B cell (primary cell): ENCODE results near the gene URGCP.

Experiments
- CTCF ChIP-seq: fragments of 200-600 bp; IDR thresholded peaks from one replicate; pipeline ENCODE4 v1.8.0; 2022; ENCODE audit warnings: antibody characterized with exemption, mild to moderate bottlenecking
- EZH2 ChIP-seq: IDR thresholded peaks from 2 replicates; pipeline ENCODE4 v1.6.1; 2012; ENCODE audit warnings: borderline replicate concordance, low read depth, mild to moderate bottlenecking, moderate library complexity, low read length; ENCODE audit not compliant: insufficient read depth, poor library complexity, severe bottlenecking

DNA sequence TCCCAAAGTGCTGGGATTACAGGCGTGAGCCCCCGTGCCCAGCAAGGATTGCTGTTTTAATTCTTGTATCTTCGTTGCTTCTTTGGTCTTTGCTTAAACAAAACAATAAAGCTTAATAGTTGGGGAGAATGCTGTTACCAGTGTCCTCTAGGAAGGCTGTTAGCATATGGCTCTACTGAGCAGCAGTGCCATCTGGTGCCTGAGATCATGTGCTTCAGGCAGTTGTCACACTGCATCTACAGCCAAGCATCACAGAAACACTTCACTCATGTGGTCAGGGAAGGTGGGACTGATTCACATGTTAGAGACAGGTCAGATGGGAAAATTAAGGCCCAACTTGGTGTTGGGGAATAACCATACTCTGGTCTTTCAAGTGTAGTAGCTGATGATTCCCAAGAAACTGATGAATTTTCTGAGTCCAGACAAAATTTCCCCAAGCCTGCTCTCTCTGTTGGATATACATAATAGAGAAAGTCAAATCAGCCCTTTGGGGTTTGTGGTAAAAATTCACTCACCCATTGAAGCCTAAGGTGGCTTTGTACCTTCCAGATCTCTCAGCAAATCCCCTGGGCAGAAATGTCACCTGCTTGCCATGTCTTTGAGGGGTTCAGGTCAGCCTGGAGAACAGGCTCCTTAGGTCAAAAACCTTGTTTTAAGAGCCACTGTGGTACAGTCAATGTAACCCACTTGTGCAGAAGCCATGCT, 48.3 kb upstream of the URGCP start:
- TF ChIP-seq CTCF (no peak), EZH2 (no peak)
